SK-N-SH (cell line): ENCODE measurements around the gene NDUFB2. TPM values are rescaled to one million over a fixed set of nuclear protein-coding genes. Genes with fewer than 3 reads are reported as not detected.
"Not testable (repeated sequence)": the region's sequence is repeated elsewhere in the genome, so short reads cannot be mapped to it uniquely, and the experiment has no call there.

Experiments
- CTCF ChIA-PET: fragments of 300-600, 350-600 bp; formaldehyde crosslinking; extraction: SDS; loops from one replicate; lab custom pipeline; 2021; lab: Yijun Ruan, JAX
- POLR2A ChIA-PET: fragments of 350-600 bp; sonication (Branson Sonifier 250); formaldehyde crosslinking; extraction: SDS; loops from one replicate; lab custom pipeline; 2020; ENCODE audit warnings: antibody characterized with exemption, inconsistent platforms; lab: Yijun Ruan, JAX
- DNase-seq: peaks from one replicate; pipeline ENCODE4 v3.0.0; 2012
- H2AFZ ChIP-seq: fragments of 200-600 bp; sonication (generic); 2 replicates; pipeline ENCODE4 v1.8.1; 2016; ENCODE audit warnings: antibody characterized with exemption, mild to moderate bottlenecking, low read depth
- H3F3A ChIP-seq: fragments of 200-600 bp; sonication (generic); replicated peaks from 2 replicates; pipeline ENCODE3; 2016; ENCODE audit warnings: antibody characterized with exemption, mild to moderate bottlenecking; ENCODE audit not compliant: insufficient read depth
- H3K27ac ChIP-seq, 2 experiments: fragments of 200-500 bp in 1 of 2; fragments of 200-600 bp in 1 of 2; sonication (Bioruptor generic) in 1 of 2; sonication (generic), shearing (Covaris generic) in 1 of 2; 2 replicates each; pipeline versions ENCODE4 v1.5.1 to v1.6.1; 2014 to 2016; ENCODE audit warnings: low read depth in 2 of 2, inconsistent platforms in 1 of 2, low read length in 1 of 2, mild to moderate bottlenecking in 1 of 2, mixed read lengths in 1 of 2
- H3K27me3 ChIP-seq: fragments of 200-600 bp; sonication (generic), shearing (Covaris generic); 2 replicates; pipeline ENCODE4 v1.6.1; 2016; ENCODE audit warnings: mixed run types; ENCODE audit not compliant: insufficient read depth
- H3K36me3 ChIP-seq, 2 experiments: fragments of 200-500 bp in 1 of 2; fragments of 200-600 bp in 1 of 2; sonication (Bioruptor generic) in 1 of 2; sonication (generic) in 1 of 2; replicated peaks in 1 of 2; 2 replicates each; pipeline versions ENCODE3 to v1.5.1; 2014 to 2016; ENCODE audit warnings: low read length in 1 of 2, mild to moderate bottlenecking in 1 of 2; ENCODE audit not compliant: insufficient read depth in 2 of 2, control insufficient read depth in 1 of 2
- H3K4me1 ChIP-seq, 2 experiments: fragments of 200-500 bp in 1 of 2; fragments of 200-600 bp in 1 of 2; sonication (Bioruptor generic) in 1 of 2; sonication (generic), shearing (Covaris generic) in 1 of 2; 2 replicates each; pipeline versions ENCODE4 v1.5.1 to v1.6.1; 2014 to 2016; ENCODE audit warnings: low read depth in 1 of 2, low read length in 1 of 2, mixed run types in 1 of 2; ENCODE audit not compliant: insufficient read depth in 2 of 2, control insufficient read depth in 1 of 2
- H3K4me2 ChIP-seq: fragments of 200-600 bp; sonication (generic), shearing (Covaris generic); 2 replicates; pipeline ENCODE4 v1.6.1; 2017; ENCODE audit warnings: mixed run types
- H3K4me3 ChIP-seq, 2 experiments: fragments of 200-500 bp in 1 of 2; fragments of 200-600 bp in 1 of 2; sonication (Bioruptor generic) in 1 of 2; sonication (generic), shearing (Covaris generic) in 1 of 2; 2 replicates each; pipeline versions ENCODE4 v1.5.1 to v1.8.1; 2014 to 2016; ENCODE audit warnings: low read depth in 2 of 2, inconsistent platforms in 1 of 2, low read length in 1 of 2, mild to moderate bottlenecking in 1 of 2, mixed read lengths in 1 of 2, moderate library complexity in 1 of 2
- H3K79me2 ChIP-seq: fragments of 200-600 bp; sonication (generic); 2 replicates; pipeline ENCODE4 v1.8.1; 2017; ENCODE audit warnings: mild to moderate bottlenecking; ENCODE audit not compliant: insufficient read depth
- H3K9ac ChIP-seq: fragments of 200-600 bp; sonication (generic); 2 replicates; pipeline ENCODE4 v1.6.1; 2017; ENCODE audit warnings: mixed run types
- H3K9me2 ChIP-seq: fragments of 200-600 bp; sonication (generic); 2 replicates; pipeline ENCODE4 v1.6.1; 2017; ENCODE audit warnings: mixed run types
- H3K9me3 ChIP-seq: fragments of 200-600 bp; sonication (generic); 2 replicates; pipeline ENCODE4 v1.6.1; 2017; ENCODE audit warnings: mixed run types, mild to moderate bottlenecking, moderate library complexity
- H4K20me1 ChIP-seq: fragments of 200-600 bp; sonication (generic); 2 replicates; pipeline ENCODE4 v1.6.1; 2017; ENCODE audit warnings: mild to moderate bottlenecking, mixed run types; ENCODE audit not compliant: insufficient read depth
- EP300 ChIP-seq, 2 experiments: IDR thresholded peaks; 2 replicates each; pipeline versions ENCODE4 v1.4.0 to v1.6.1; 2012; ENCODE audit warnings: borderline replicate concordance in 1 of 2, low read depth in 1 of 2, low read length in 1 of 2
- EZH2phosphoT487 ChIP-seq: fragments of 200-600 bp; sonication (generic); IDR thresholded peaks from 2 replicates; pipeline ENCODE4 v1.6.1; 2017; ENCODE audit warnings: low read depth, mixed run types, mild to moderate bottlenecking, antibody characterized with exemption, moderate library complexity, borderline replicate concordance
- FOXJ3 ChIP-seq: sonication (generic); formaldehyde crosslinking; IDR thresholded peaks from 2 replicates; pipeline ENCODE4 v1.5.1; 2020; ENCODE audit warnings: mild to moderate bottlenecking, missing genetic modification reagents
- FOXM1 ChIP-seq: IDR thresholded peaks from 2 replicates; pipeline ENCODE4 v1.4.0; 2012; ENCODE audit warnings: low read depth, mild to moderate bottlenecking
- GABPA ChIP-seq: IDR thresholded peaks from 2 replicates; pipeline ENCODE4 v1.4.0; 2012; ENCODE audit warnings: low read depth, mild to moderate bottlenecking
- GATA2 ChIP-seq: sonication (generic); formaldehyde crosslinking; IDR thresholded peaks from 2 replicates; pipeline ENCODE4 v1.5.0; 2020; ENCODE audit warnings: mild to moderate bottlenecking, missing genetic modification reagents
- PBX3 ChIP-seq: IDR thresholded peaks from 2 replicates; pipeline ENCODE4; 2012
- RCOR1 ChIP-seq: fragments of 150-350 bp; IDR thresholded peaks from 2 replicates; pipeline ENCODE4 v1.6.1; 2017; ENCODE audit warnings: antibody characterized with exemption, low read length
- REST ChIP-seq: IDR thresholded peaks from 2 replicates; pipeline ENCODE4 v1.6.1; 2012; ENCODE audit warnings: mild to moderate bottlenecking, low read depth, low read length, moderate library complexity
- RFX5 ChIP-seq: IDR thresholded peaks from 2 replicates; pipeline ENCODE4 v1.6.1; 2012; ENCODE audit warnings: mild to moderate bottlenecking, improper control_type of control experiment, low read length
- TEAD4 ChIP-seq: IDR thresholded peaks from 2 replicates; pipeline ENCODE4 v1.4.0; 2012; ENCODE audit warnings: mild to moderate bottlenecking, borderline replicate concordance; ENCODE audit not compliant: insufficient read depth
- YY1 ChIP-seq: IDR thresholded peaks from 2 replicates; pipeline ENCODE4 v1.4.0; 2012; ENCODE audit warnings: low read depth, mild to moderate bottlenecking
- ZBTB33 ChIP-seq: IDR thresholded peaks from 2 replicates; pipeline ENCODE4 v1.4.0; 2012; ENCODE audit warnings: low read depth, borderline replicate concordance
- WGBS: methylation state at CpG from one replicate; pipeline ENCODE4 v1.1.6; 2017; ENCODE audit warnings: low lambda C conversion rate; 5-methylcytosine and 5-hydroxymethylcytosine counted together
- polyA plus RNA-seq, 3 experiments: library from polyadenylated mRNA; depleted of rRNA; stranded (reverse); fragments of >200 nt; gene quantifications; 2 replicates each; pipeline ENCODE4 v1.2.3, GENCODE V29; 2012

The NDUFB2 gene
- polyA plus RNA-seq, 1 of the 3 experiments (the other 2 are of a cell fraction) = 1,214 TPM

- H2AFZ ChIP-seq, H4K20me1 ChIP-seq, H3K4me3 ChIP-seq, H3K27ac ChIP-seq, DNase-seq, H3F3A ChIP-seq, H3K27me3 ChIP-seq, H3K4me2 ChIP-seq, H3K9ac ChIP-seq, POLR2A ChIA-PET, H3K9me2 ChIP-seq, H3K9me3 ChIP-seq: not testable (repeated sequence)
- 95% methylated on average over 10 of the region's 10 CpGs for WGBS
- H3K4me1 ChIP-seq = peaks cover 8 to 18% of the 10 kb centered on the region in 2 experiments; a peak in 2 of 4 replicates
- H3K36me3 ChIP-seq = peaks cover 0 to 11% of the 10 kb centered on the region in 2 experiments
- CTCF ChIA-PET = interaction anchor here (1.0 kb wide), 1 partner anchor 321 kb away, joined by 3 read pairs; the partner anchor contains the start of gene MRPS33
- H3K79me2 ChIP-seq = peaks cover 17% of the 10 kb centered on the region
Observed at GRCh38 chr7:140693849-140694248, 2.7 kb upstream of the NDUFB2 start.

- TF ChIP-seq ZBTB33 = no peak
- no peak for TF ChIP-seq RFX5
- TF ChIP-seq PBX3 = no peak
- Histone ChIP-seq H3K9me3 (no peaks in the 10 kb centered on the region), H3K36me3 (peaks cover 2 to 11% of the 10 kb centered on the region in 2 experiments), H3K79me2 (peaks cover 24% of the 10 kb centered on the region), H4K20me1 (no peaks in the 10 kb centered on the region), H3K9ac (no peak overlapping the region), H2AFZ (no peak overlapping the region), H3K27me3 (no peaks in the 10 kb centered on the region), H3K9me2 (no peaks in the 10 kb centered on the region), H3K27ac (no peak overlapping the region), H3K4me1 (peaks cover 8 to 18% of the 10 kb centered on the region in 2 experiments; a peak in 2 of 4 replicates), H3K4me2 (no peak overlapping the region), H3K4me3 (no peak overlapping the region), H3F3A (no peaks in the 10 kb centered on the region)
- POLR2A ChIA-PET = no interaction called here
- no peak for DNase-seq
- CTCF ChIA-PET = no interaction called here
- WGBS = 87% methylated on average over 6 of the region's 6 CpGs
Observed at GRCh38 chr7:140694592-140694991, 1.9 kb upstream of the NDUFB2 start.

- H3K27me3 ChIP-seq = no peaks in the 10 kb centered on the region
- H3K4me1 ChIP-seq = peaks cover 8 to 18% of the 10 kb centered on the region in 2 experiments; a peak in 2 of 4 replicates
- no peak overlapping the region for H3K4me3 ChIP-seq
- peaks cover 8 to 11% of the 10 kb centered on the region in 2 experiments for H3K36me3 ChIP-seq
- ChIA-PET CTCF (interaction anchor here (1.2 to 1.5 kb wide), 3 partner anchors 20 to 316 kb away, joined by 3 to 5 read pairs (median 4); no protein-coding TSS in a partner anchor), POLR2A (interaction anchor here (1.2 to 1.5 kb wide), 2 partner anchors 22 to 114 kb away, joined by 3 to 5 read pairs; partner anchors contain the start of gene ADCK2)
- no peak overlapping the region for H3K9ac ChIP-seq
- H3K4me2 ChIP-seq = no peak overlapping the region
- no peaks in the 10 kb centered on the region for H3K9me3 ChIP-seq
- H3K79me2 ChIP-seq = peaks cover 32% of the 10 kb centered on the region
- DNase-seq = no peak
- H3K9me2 ChIP-seq = no peaks in the 10 kb centered on the region
- H3F3A ChIP-seq = no peaks in the 10 kb centered on the region
- no peak overlapping the region for H3K27ac ChIP-seq
- H4K20me1 ChIP-seq = no peaks in the 10 kb centered on the region
- no peak overlapping the region for H2AFZ ChIP-seq
- WGBS = 91% methylated on average over 11 of the region's 11 CpGs
- TF ChIP-seq REST = no peak
- no peak for TF ChIP-seq RFX5
- TF ChIP-seq GATA2 (CRISPR knock-in tag) = no peak
- no peak for TF ChIP-seq TEAD4
- TF ChIP-seq EZH2phosphoT487 = no peak
- no peak for TF ChIP-seq FOXM1
- TF ChIP-seq GABPA = no peak
- no peak for TF ChIP-seq EP300 (IDR thresholded peaks at IDR 0.05; ENCODE audit: borderline replicate concordance in 1 of 2, low read depth in 1 of 2, low read length in 1 of 2)
- no peak for TF ChIP-seq RCOR1
- TF ChIP-seq FOXJ3 (CRISPR knock-in tag) = no peak
- no peak for TF ChIP-seq YY1
Observed at GRCh38 chr7:140695381-140695780, 1.1 kb upstream of the NDUFB2 start.
